Measurements from ENCODE around the gene MYH8.

The MYH8 gene

GRCh38 chr17:10380631-10381408, 40.9 kb downstream of the MYH8 start:
- no peak for DNase-seq

DNA sequence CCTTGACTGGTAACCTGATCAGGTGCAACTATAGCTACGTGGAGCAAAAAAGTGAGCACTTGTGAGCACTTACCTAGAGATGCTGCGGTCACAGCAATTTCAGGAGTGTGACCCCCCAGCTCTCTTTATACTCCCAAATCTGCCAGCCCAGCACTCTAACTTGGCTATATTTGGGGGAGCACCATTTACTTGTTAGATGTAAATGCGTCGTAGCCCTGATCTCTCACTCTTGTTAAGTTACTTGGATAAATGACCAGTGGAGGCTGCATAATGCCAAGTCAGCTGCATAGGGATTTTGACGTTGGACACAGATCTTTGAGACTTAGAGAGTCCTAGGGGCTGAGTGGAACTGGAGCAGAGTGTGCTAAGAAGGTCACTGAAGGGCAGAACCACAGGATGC, 48.8 kb downstream of the MYH8 start, which contains the start of gene MYH13:
Gene MYH13, minus strand, starts transcription at position 101 of the 400 bp plus-strand sequence. CDS start 8,476 bp downstream, outside the sequence.
- DNase-seq, result no peak

GRCh38 chr17:10370016-10370608, 51.6 kb downstream of the MYH8 start:
- no peak for DNase-seq

DNA sequence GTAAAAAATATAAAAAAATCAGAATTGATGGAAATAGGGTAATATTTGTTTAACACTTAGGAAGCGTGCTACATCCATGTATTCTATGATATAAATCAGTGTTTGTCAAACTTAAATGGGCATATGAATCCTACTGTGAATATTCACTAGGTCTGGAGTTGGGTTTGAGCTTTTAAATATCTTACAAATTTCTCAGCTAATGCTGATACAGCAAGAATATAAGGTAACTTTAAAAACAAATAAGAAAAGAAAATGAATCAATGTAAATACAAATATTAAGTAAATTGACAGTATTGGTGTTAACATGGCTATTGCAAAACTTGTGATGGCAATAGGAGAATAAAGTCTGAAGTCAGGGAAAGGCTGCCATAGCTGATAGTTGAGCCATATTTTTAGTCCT, 52.5 kb downstream of the MYH8 start:
- no peak for DNase-seq

DNA sequence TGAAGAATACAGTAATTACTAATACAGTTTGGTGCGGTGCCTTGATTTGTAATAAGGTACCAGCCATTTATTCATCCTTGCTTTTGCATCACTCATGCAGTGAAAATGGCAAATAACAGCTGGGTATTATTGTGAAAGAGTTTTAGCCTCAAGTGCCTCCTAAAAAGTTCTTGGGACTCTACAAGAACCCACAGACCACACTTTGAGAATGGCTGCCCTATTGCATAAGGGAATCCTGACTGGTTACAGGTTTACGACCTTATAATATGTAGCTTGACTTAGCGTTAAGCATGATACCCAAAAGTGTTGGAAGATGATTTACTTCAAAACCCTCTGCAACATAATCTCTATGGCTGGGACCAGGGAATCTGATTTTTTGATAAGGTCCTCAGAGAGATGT, 53.2 kb downstream of the MYH8 start:
- no peak for DNase-seq

DNA sequence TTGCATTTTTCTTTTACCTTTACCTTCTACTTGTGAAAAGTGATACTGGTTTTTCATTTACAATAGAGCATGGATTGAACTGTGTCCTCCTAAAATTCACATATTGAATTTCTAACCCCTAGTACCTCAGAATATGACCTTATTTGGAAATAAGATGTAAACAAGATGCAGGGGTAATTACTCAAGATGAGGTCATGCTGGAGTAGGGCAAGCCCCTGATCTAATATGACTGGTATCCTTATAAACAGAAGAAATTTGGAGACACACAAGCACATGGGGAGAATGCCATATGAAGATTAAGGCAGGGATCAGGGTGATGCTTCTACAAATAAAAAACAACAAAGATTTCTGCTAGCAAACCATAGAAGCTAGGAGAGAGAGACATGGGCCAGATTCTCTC, 61.2 kb downstream of the MYH8 start:
- DNase-seq, result no peak

- peak; percentile 11 for DNase-seq
Measured at GRCh38 chr17:10357768-10358167, 64.0 kb downstream of the MYH8 start.

- no peak for DNase-seq
Measured at GRCh38 chr17:10354651-10355050, 67.1 kb downstream of the MYH8 start.

DNA sequence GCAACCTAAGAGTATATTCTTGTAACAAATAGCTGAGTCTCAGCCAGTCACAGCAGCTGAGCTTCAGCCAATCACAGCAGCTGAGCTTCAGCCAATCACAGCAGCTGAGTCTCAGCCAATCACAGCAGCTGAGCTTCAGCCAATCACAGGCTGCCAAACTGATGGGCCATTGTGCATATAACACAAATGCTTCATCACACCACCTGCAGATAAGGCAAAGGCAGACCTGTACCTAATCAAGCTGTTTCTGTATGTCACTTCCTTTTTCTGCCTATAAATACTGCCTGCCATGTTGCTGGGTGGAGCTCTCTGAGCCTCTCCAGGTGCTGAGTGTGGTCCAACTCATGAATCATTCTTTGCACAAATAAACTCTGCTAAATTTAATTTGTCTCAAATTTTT, 68.9 kb downstream of the MYH8 start:
- no peak for DNase-seq

GRCh38 chr17:10349403-10349802, 72.3 kb downstream of the MYH8 start:
- DNase-seq, result peak; percentile 37

GRCh38 chr17:10344816-10345215, 76.9 kb downstream of the MYH8 start:
- no peak for DNase-seq
